Breast epithelium (tissue), 4 donors: Measurements from ENCODE around the gene CRAMP1. TPM values are rescaled to one million over a fixed set of nuclear protein-coding genes. Genes with fewer than 3 reads are reported as not detected.
"Not testable (repeated sequence)": the region's sequence is repeated elsewhere in the genome, so short reads cannot be mapped to it uniquely, and the experiment has no call there.

ENCODE experiments used
- DNase-seq, 2 donors: peaks; one replicate each; pipeline ENCODE4 v3.0.0-alpha.2; 2019; ENCODE audit warnings: low spot score in 2 of 2
- H3K27ac ChIP-seq, 2 donors: fragments of 200-600 bp; sonication (generic) in 1 of 2; one replicate each; pipeline ENCODE4 v1.5.1; 2016 to 2019; ENCODE audit warnings: mild to moderate bottlenecking in 1 of 2
- H3K27me3 ChIP-seq, 2 donors: fragments of 200-600 bp; sonication (generic) in 1 of 2; one replicate each; pipeline versions ENCODE4 v1.5.1 to v1.6.0; 2017 to 2019; ENCODE audit warnings: control low read depth in 1 of 2, mild to moderate bottlenecking in 1 of 2
- H3K36me3 ChIP-seq: fragments of 200-600 bp; one replicate; pipeline ENCODE4 v1.5.1; 2019
- H3K4me1 ChIP-seq, 2 donors: fragments of 200-600 bp; sonication (generic); one replicate each; pipeline ENCODE4 v1.5.1; 2016 to 2019; ENCODE audit warnings: control low read depth in 1 of 2
- H3K4me3 ChIP-seq, 3 donors: fragments of 200-600 bp; sonication (generic); 1 replicate in 2 of 3; 2 replicates in 1 of 3; pipeline ENCODE4 v1.5.1; 2016 to 2019; ENCODE audit warnings: mild to moderate bottlenecking in 3 of 3, moderate library complexity in 2 of 3
- H3K9me3 ChIP-seq, 2 donors: fragments of 200-600 bp; sonication (generic) in 1 of 2; one replicate each; pipeline ENCODE4 v1.5.1; 2016 to 2019; ENCODE audit warnings: control low read depth in 1 of 2
- CTCF ChIP-seq, 3 donors: fragments of 450-650 bp; IDR thresholded peaks; one replicate each; pipeline ENCODE4 v1.5.1; 2016 to 2017; ENCODE audit warnings: antibody characterized with exemption in 3 of 3, mild to moderate bottlenecking in 3 of 3, moderate library complexity in 3 of 3
- POLR2A ChIP-seq: fragments of 450-650 bp; IDR thresholded peaks from one replicate; pipeline ENCODE4 v1.6.1; 2016; ENCODE audit warnings: antibody characterized with exemption, mild to moderate bottlenecking, moderate library complexity
- POLR2AphosphoS5 ChIP-seq, 3 donors: sonication (generic); formaldehyde crosslinking; IDR thresholded peaks; one replicate each; pipeline ENCODE4 v1.6.1; 2017; ENCODE audit warnings: antibody characterized with exemption in 3 of 3
- intact Hi-C: fragments of 100-400 bp; cut with DNase I; formaldehyde crosslinking; loops from one replicate; pipeline ENCODE4 v1.15.1; 2023; ENCODE audit warnings: low total_unique reads
- total RNA-seq, 3 donors: library from RNA; depleted of rRNA; stranded (reverse); fragments of >200 nt; gene quantifications; one replicate each; pipeline ENCODE4 v1.1.0, GENCODE V29; 2016

Gene CRAMP1
- total RNA-seq, 3 donors from 2014 or later: 9.6 to 13.8 (median 10.8) TPM

GRCh38 chr16:1719559-1720229, 107.5 kb downstream of the CRAMP1 start:
- DNase-seq: peak in 1 of 2 donors; percentile 47
- H3K27me3 ChIP-seq, H3K4me3 ChIP-seq, intact Hi-C loops, H3K36me3 ChIP-seq, H3K9me3 ChIP-seq: not testable (repeated sequence)
- H3K4me1 ChIP-seq: peaks cover 3 to 15% of the 10 kb centered on the region in 2 donors
- peak overlapping the region; percentile 40 to 44 for H3K27ac ChIP-seq
- peak in 1 of 3 donors; percentile 16 for TF ChIP-seq POLR2AphosphoS5 (IDR thresholded peaks at IDR 0.05)

GRCh38 chr16:1721372-1721771, 109.2 kb downstream of the CRAMP1 start:
- intact Hi-C loops: no loop called here
- TF ChIP-seq POLR2A (no peak), POLR2AphosphoS5 (IDR thresholded peaks at IDR 0.05) (no peak), CTCF (IDR thresholded peaks at IDR 0.05) (no peak)
- Histone ChIP-seq H3K4me3 (no peak overlapping the region), H3K27me3 (no peaks in the 10 kb centered on the region), H3K9me3 (no peaks in the 10 kb centered on the region), H3K4me1 (peaks cover 3 to 15% of the 10 kb centered on the region in 2 donors), H3K36me3 (no peaks in the 10 kb centered on the region), H3K27ac (peak overlapping the region; percentile 83)
- DNase-seq: no peak

- Histone ChIP-seq H3K4me3 (no peak overlapping the region), H3K27ac (peak overlapping the region; percentile 83), H3K4me1 (peaks cover 3 to 15% of the 10 kb centered on the region in 2 donors), H3K27me3 (no peaks in the 10 kb centered on the region), H3K9me3 (no peaks in the 10 kb centered on the region), H3K36me3 (no peaks in the 10 kb centered on the region)
- TF ChIP-seq POLR2A (no peak), POLR2AphosphoS5 (IDR thresholded peaks at IDR 0.05) (no peak), CTCF (IDR thresholded peaks at IDR 0.05) (peak in 2 of 3 donors; percentile 63 to 73)
- peak in 1 of 2 donors; percentile 33 for DNase-seq
- intact Hi-C loops: no loop called here
These were observed 111.4 kb downstream of the CRAMP1 start for GRCh38 chr16:1723450-1724147.

GRCh38 chr16:1724491-1724890, 112.3 kb downstream of the CRAMP1 start:
- Histone ChIP-seq H3K36me3 (no peaks in the 10 kb centered on the region), H3K9me3 (no peaks in the 10 kb centered on the region), H3K4me1 (peaks cover 3 to 15% of the 10 kb centered on the region in 2 donors), H3K27me3 (no peaks in the 10 kb centered on the region), H3K4me3 (no peak overlapping the region), H3K27ac (no peak overlapping the region)
- intact Hi-C loops: no loop called here
- DNase-seq: no peak
- TF ChIP-seq POLR2A (no peak), POLR2AphosphoS5 (IDR thresholded peaks at IDR 0.05) (no peak), CTCF (IDR thresholded peaks at IDR 0.05) (no peak)

- no peak for DNase-seq
- Histone ChIP-seq H3K27ac (no peak overlapping the region), H3K36me3 (no peaks in the 10 kb centered on the region), H3K4me3 (no peak overlapping the region), H3K9me3 (no peaks in the 10 kb centered on the region), H3K27me3 (no peaks in the 10 kb centered on the region), H3K4me1 (peaks cover 3 to 11% of the 10 kb centered on the region in 2 donors)
- intact Hi-C loops: no loop called here
- TF ChIP-seq POLR2AphosphoS5 (IDR thresholded peaks at IDR 0.05) (no peak), CTCF (IDR thresholded peaks at IDR 0.05) (no peak), POLR2A (no peak)
These were observed 114.7 kb downstream of the CRAMP1 start for GRCh38 chr16:1726661-1727502.

Other genes with a start within 250 kb of the CRAMP1 start
- 10 to 100 TPM; 18.6 to 28.5 (median 27.5) TPM for gene UNKL, start 197.7 kb upstream of the CRAMP1 start, total RNA-seq
- gene UQCC4, start 191.6 kb upstream of the CRAMP1 start, total RNA-seq: 10 to 100 TPM; 10.4 to 18.7 (median 14.6) TPM
- not detected for gene PERCC1, start 181.3 kb upstream of the CRAMP1 start, total RNA-seq
- gene CCDC154, start 167.8 kb upstream of the CRAMP1 start, total RNA-seq: 1 to 10 TPM in 1 of 3 donors, under 1 TPM in 2; 0.48 to 1.2 (median 0.98) TPM
- gene CLCN7, start 137.3 kb upstream of the CRAMP1 start, total RNA-seq: 10 to 100 TPM; 52.2 to 72.3 (median 71.4) TPM
- not detected for gene PTX4, start 123.4 kb upstream of the CRAMP1 start, total RNA-seq
- 10 to 100 TPM; 15.2 to 27.5 (median 23.9) TPM for gene TELO2, start 119.0 kb upstream of the CRAMP1 start, total RNA-seq
- 10 to 100 TPM; 27.8 to 37.0 (median 34.1) TPM for gene TMEM204, start 78.7 kb upstream of the CRAMP1 start, total RNA-seq
- 10 to 100 TPM; 17.0 to 30.1 (median 23.9) TPM for gene IFT140, start 288 bp upstream of the CRAMP1 start, total RNA-seq
- 10 to 100 TPM; 19.2 to 44.2 (median 36.0) TPM for gene JPT2, start 65.9 kb downstream of the CRAMP1 start, total RNA-seq
- gene MAPK8IP3, start 93.8 kb downstream of the CRAMP1 start, total RNA-seq: 10 to 100 TPM; 41.1 to 82.6 (median 71.6) TPM
- gene NME3, start 159.2 kb downstream of the CRAMP1 start, total RNA-seq: 100 to 1,000 TPM in 2 of 3 donors, 10 to 100 TPM in 1; 86.6 to 119 (median 115) TPM
- 10 to 100 TPM in 2 of 3 donors, 1 to 10 TPM in 1; 4.6 to 17.4 (median 14.0) TPM for gene EME2, start 160.4 kb downstream of the CRAMP1 start, total RNA-seq
- gene MRPS34, start 160.8 kb downstream of the CRAMP1 start, total RNA-seq: 10 to 100 TPM; 85.9 to 95.4 (median 87.8) TPM
- gene SPSB3, start 170.2 kb downstream of the CRAMP1 start, total RNA-seq: 100 to 1,000 TPM in 1 of 3 donors, 10 to 100 TPM in 2; 84.9 to 107 (median 88.5) TPM
- gene NUBP2, start 170.6 kb downstream of the CRAMP1 start, total RNA-seq: 10 to 100 TPM; 61.6 to 82.6 (median 80.3) TPM
- under 1 TPM; 0.32 to 0.44 (median 0.33) TPM for gene IGFALS, start 181.3 kb downstream of the CRAMP1 start, total RNA-seq
- gene HAGH, start 214.5 kb downstream of the CRAMP1 start, total RNA-seq: 100 to 1,000 TPM in 1 of 3 donors, 10 to 100 TPM in 2; 61.9 to 114 (median 74.7) TPM
- gene FAHD1, start 214.8 kb downstream of the CRAMP1 start, total RNA-seq: 10 to 100 TPM; 27.2 to 35.4 (median 29.7) TPM